GM18909 (cell line): ENCODE results near the gene NUSAP1.
"Not testable (repeated sequence)": the region's sequence is repeated elsewhere in the genome, so short reads cannot be mapped to it uniquely, and the experiment has no call there.

Experiments
- ATAC-seq: cut with Tn5 transposase; IDR thresholded peaks from one replicate; pipeline ENCODE4 v1.9.1; 2021; ENCODE audit warnings: mild to moderate bottlenecking; ENCODE audit not compliant: unreplicated experiment, poor library complexity

NUSAP1 gene

GRCh38 chr15:41332194-41333025 lies at the start of gene NUSAP1, which contains the start of gene OIP5:
Gene NUSAP1 (plus strand): TSS chr15:41332881. CDS start chr15:41332958, 77 bp downstream.
Gene OIP5 (minus strand): TSS chr15:41332591. CDS start chr15:41332561, 30 bp downstream.
- ATAC-seq = peak; percentile 91

GRCh38 chr15:41282980-41283652 lies 49.6 kb upstream of the NUSAP1 start:
- ATAC-seq = not testable (repeated sequence)

GRCh38 chr15:41283653-41284426 lies 48.8 kb upstream of the NUSAP1 start:
- peak; percentile 97 for ATAC-seq

- no peak for ATAC-seq
Observed at GRCh38 chr15:41284427-41285177, 48.1 kb upstream of the NUSAP1 start.

GRCh38 chr15:41285285-41285684 lies 47.4 kb upstream of the NUSAP1 start:
- ATAC-seq = no peak

- ATAC-seq = no peak
Observed at GRCh38 chr15:41286665-41287333, 45.9 kb upstream of the NUSAP1 start.

GRCh38 chr15:41288464-41288863 lies 44.2 kb upstream of the NUSAP1 start:
- ATAC-seq = no peak

GRCh38 chr15:41289953-41290352 lies 42.7 kb upstream of the NUSAP1 start:
- no peak for ATAC-seq

- peak; percentile 83 for ATAC-seq
Observed at GRCh38 chr15:41291065-41291631, 41.5 kb upstream of the NUSAP1 start.

GRCh38 chr15:41292521-41292920 lies 40.2 kb upstream of the NUSAP1 start:
- no peak for ATAC-seq

- not testable (repeated sequence) for ATAC-seq
Observed at GRCh38 chr15:41301139-41301538, 31.5 kb upstream of the NUSAP1 start.

- no peak for ATAC-seq
Observed at GRCh38 chr15:41301587-41301986, 31.1 kb upstream of the NUSAP1 start.

GRCh38 chr15:41304149-41304770 lies 28.4 kb upstream of the NUSAP1 start:
- no peak for ATAC-seq

GRCh38 chr15:41307679-41308078 lies 25.0 kb upstream of the NUSAP1 start:
- no peak for ATAC-seq

GRCh38 chr15:41309226-41309905 lies 23.3 kb upstream of the NUSAP1 start:
- ATAC-seq = no peak

GRCh38 chr15:41320805-41321330 lies 11.8 kb upstream of the NUSAP1 start:
- not testable (repeated sequence) for ATAC-seq

- ATAC-seq = no peak
Observed at GRCh38 chr15:41323611-41324010, 9.1 kb upstream of the NUSAP1 start.

- ATAC-seq = no peak
Observed at GRCh38 chr15:41331281-41331680, 1.4 kb upstream of the NUSAP1 start.
